Stimulated activated CD4-positive, alpha-beta T cell treated with anti-CD3 and anti-CD28 coated beads, TNF-alpha, amount 100 ng/mL, for 24 hours (primary cell): ENCODE data around the gene JPT1.

ENCODE experiments used
- DNase-seq, 3 experiments: peaks; one replicate each; pipeline ENCODE4 v3.0.0-alpha.2; 2020; ENCODE audit warnings: low read depth in 3 of 3

Gene JPT1

DNA sequence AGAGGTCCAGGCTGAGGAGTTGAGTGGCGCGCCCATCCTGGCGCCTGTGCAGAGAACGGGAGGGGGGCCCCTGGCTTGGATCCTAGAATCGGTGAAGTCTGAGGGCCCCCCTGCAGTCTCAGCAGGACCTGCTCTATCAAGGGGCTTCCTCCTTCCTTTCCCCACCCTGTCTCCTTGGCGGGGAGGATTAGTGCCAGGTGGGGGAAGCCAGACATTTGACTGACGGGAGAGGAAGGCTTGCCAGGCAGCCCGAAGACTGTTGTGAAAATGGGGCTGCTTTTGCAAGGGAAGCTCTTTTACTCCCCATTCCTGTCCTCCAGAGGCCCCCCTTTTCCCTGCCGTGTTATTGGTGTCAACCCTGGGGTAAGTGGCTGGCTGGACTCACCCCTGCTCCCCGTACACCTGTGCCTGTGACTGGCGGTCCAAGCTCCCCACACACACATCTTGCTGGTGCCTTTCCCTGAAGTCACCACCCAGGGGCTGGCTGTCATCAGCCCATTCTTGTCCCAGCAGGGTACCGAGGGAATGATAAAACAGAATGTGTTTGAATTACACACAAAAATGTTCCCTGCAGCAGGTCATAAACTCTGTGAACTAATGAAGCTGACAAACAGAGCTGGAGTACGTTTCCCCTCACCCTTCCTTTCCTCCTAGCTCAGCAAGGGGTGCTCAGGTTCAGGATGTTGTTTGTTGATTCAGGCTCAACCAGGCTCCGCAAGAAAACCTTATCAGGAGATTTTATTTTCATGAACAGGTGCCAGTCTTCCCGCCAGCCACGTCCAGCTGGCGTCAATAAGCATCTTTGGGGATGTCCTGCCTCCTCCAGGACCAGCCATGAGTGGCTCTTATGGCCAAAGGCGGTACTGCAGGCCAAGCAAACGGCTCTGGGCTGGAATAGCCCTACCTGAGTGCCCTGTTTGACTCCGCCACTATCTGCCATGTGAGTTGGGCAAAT lies 48.9 kb downstream of the JPT1 start:
- peak in 1 of 3 experiments; percentile 22 for DNase-seq

DNA sequence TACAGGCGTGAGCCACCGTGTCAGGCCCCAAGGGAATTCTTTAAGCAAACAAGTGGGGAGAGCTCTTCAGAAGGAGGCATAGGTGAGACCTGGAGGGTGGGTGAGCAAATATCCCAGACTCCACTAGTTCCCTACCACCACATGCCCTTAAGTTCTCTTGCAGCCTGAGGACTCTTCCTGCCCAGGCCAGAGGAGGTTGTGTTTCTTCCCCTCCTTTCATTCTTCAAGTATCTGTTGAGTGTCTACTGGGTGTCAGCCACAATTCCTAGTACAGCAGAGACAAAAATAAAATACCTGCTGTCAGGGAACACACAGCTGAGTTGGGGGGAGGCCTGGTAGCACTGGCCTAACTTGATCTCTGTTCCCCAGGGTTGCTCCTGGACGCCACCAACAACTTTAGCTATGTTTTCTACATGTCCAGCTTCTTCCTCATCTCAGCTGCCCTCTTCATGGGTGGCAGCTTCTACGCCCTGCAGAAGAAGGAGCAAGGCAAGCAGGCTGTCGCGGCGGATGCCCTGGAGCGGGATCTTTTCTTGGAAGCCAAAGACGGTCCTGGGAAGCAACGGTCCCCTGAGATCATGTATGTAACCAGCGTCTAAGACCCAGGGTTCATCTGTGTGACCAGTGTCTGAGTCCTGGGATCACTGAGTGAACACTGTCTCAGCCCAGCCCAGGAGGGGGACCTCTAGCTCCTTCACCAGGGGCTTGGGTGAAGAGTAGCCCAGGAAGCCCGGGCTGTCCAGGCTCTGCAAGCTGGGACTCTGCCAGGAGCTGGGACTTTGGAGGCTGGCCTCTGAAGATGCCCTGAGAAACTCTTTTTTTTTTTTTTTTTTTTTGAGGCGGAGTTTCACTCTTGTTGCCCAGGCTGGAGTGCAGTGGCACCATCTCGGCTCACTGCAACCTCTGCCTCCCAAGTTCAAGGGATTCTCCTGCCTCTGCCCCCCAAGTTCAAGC lies 50.4 kb downstream of the JPT1 start:
- no peak for DNase-seq

DNA sequence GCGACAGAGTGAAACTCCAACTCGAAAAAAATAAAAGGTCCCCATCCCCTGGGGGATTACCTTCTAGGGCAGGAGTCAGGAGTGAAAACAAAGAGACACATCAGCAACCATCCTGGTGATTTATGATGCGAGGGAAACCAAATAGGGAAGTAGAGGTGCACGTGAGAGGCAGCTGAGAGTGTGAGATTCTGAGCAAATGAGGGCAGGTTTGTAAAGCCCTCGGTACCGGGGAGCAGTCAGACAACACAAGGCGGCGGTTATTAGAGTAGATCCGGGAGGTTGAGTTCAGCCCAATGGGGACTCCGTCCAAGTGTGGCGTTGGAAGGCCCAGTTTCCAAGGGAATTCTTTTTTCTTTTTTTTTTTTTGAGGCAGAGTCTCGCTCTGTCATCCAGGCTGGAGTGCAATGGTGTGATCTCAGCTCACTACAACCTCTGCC lies 51.9 kb downstream of the JPT1 start:
- DNase-seq = no peak

DNA sequence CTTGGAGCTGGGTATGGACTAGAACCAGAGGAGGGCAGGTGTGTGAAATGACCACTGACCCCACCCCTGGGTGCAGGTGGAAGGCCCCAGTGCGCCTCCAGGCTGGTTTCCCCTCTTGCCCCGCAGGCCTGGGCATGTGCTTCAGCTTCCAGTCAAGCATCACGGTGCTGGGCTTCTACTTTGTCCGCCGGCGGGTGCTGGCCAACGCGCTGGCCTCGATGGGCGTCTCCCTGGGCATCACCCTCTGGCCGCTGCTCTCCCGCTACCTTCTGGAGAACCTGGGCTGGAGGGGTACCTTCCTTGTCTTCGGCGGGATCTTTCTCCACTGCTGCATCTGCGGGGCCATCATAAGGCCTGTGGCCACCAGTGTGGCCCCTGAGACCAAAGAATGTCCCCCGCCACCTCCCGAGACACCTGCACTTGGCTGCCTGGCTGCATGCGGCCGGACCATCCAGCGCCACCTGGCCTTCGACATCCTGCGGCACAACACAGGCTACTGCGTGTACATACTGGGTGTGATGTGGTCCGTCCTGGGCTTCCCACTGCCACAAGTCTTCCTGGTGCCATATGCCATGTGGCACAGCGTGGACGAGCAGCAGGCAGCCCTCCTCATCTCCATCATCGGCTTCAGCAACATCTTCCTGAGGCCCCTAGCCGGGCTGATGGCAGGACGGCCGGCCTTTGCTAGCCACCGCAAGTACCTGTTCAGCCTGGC lies 54.3 kb downstream of the JPT1 start:
- no peak for DNase-seq

DNA sequence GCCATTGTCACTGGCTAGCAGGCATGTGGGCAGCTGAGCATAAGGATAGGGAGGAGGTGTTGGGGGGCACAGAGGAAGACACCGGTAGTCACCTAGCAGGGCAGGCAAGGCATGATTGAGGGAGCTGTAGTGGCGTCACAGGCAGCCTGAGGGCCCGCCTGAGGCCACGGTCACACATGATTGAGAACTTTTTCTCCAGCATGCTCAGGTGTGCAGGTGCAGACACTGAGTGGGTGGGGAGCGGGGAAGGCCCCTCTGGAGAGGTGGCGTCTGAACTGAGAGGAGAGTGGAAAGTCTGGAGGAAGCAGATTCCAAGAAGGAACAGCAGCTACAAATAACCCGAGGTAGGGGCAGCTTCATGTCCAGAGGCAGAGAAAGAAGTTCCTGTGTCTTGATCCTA lies 55.5 kb downstream of the JPT1 start:
- DNase-seq = no peak

DNA sequence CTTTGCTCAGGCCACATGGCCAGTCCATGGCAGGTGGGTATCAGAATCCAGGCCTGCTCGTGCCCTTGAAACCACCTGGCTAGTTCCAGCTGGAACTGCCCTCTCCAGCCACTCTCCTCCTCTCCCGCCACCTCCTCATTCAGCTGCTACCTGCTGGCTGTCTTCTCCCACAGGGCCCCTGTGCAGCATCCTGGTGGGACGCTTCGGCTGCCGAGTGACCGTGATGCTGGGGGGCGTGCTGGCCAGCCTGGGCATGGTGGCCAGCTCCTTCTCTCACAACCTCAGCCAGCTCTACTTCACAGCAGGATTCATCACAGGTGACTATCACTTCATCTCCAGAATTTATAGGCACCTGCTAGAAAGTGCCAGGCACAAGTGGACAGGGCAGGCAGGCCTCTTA lies 56.4 kb downstream of the JPT1 start:
- DNase-seq = no peak

DNA sequence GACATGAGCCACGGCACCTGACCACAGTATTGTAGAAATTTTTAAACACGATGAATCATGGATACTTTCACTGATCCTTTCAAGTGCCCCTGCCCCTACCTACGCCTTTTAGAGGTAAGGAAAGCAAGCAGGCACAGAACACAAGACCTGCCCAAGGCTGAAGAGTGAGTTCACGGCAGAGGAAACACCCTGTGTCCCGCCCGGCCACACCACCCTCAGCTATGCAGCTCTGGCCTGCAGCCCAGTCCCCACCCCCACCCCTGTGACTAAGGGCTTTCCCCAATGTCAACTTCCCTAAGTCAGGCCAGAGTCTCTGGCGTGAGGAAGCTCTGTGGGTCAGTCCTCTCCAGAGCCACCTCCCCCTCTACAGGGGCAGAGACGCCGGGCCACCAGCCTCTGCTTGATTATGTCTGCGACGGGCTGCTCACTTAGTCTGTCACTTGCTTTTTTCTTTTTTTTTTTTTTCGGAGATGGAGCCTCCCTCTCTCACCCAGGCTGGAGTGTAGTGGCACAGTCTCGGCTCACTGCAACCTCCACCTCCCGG lies 58.2 kb downstream of the JPT1 start:
- DNase-seq = no peak

DNA sequence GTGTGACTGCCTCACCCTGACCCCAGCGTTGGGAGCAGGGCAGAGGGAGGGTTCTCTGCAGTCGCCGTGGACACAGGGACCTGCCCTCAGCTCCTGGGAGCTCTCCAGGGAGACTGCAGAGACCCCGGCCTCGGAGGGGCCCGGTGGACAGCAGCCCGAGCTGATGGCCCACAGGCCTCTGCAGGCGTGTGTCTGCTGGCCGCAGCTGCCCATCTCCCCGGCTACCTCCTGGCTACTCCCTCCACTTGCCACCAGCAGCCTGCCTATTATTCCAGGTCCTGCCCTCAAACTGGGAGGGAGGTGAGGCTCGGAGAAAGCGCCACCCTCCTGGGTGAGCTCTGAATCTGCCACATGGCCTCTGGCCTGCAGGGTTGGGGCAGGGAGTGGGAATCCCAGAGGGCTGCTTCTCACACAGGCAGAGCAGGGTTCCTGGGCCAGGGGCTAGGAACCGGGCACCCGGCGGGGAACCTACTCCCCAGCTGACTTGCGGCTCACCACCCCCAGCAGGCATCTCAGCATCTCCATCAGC lies 59.4 kb downstream of the JPT1 start:
- DNase-seq = no peak

DNA sequence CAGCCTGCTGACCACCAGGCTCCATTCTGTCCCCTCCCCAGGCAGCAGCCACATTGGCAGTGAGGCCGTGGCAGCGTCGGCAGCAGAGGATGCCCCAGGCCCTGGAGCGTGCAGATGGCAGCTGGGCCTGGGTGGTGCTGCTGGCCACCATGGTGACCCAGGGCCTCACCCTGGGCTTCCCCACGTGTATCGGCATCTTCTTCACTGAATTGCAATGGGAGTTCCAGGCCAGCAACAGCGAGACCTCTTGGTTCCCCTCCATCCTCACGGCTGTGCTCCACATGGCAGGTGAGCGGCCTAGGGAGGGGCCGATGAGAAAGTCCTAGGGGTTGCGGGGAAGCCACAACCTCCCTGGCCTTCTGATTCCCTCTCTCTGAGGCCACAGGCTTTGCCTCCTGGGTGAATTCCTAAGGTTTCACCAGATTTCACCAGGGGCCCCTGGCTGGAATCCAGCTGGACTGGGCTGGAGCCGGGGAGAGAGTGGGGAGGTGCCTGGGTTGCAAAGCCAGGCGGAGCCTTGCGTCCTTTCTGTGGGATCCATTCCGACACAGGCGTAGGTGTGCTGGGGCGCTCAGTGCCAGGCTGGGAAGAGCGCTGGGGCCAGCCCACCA lies 60.7 kb downstream of the JPT1 start:
- no peak for DNase-seq

DNA sequence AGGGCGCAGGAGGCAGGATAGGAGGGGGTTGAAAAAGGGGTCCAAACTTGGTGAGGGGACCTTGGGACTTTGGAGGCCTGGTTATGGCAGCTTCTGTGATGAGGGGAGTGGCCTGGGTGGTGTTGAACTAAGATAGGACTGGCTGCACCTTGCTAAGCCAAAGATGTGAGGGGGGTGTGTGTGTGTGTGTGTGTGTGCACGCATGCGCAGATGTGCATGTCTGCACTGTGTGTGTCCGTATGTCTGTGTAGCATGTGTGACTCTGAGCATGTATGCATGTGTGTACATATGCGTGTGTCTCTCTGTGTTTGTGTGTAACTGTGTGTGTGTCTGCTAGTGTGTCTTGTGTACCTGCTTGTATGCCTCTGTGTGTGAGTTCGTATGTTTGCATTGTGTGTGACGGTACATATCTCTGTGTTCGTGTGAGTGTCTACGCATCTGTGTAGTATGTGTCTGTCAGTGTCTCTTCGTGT lies 62.4 kb downstream of the JPT1 start:
- no peak for DNase-seq

DNA sequence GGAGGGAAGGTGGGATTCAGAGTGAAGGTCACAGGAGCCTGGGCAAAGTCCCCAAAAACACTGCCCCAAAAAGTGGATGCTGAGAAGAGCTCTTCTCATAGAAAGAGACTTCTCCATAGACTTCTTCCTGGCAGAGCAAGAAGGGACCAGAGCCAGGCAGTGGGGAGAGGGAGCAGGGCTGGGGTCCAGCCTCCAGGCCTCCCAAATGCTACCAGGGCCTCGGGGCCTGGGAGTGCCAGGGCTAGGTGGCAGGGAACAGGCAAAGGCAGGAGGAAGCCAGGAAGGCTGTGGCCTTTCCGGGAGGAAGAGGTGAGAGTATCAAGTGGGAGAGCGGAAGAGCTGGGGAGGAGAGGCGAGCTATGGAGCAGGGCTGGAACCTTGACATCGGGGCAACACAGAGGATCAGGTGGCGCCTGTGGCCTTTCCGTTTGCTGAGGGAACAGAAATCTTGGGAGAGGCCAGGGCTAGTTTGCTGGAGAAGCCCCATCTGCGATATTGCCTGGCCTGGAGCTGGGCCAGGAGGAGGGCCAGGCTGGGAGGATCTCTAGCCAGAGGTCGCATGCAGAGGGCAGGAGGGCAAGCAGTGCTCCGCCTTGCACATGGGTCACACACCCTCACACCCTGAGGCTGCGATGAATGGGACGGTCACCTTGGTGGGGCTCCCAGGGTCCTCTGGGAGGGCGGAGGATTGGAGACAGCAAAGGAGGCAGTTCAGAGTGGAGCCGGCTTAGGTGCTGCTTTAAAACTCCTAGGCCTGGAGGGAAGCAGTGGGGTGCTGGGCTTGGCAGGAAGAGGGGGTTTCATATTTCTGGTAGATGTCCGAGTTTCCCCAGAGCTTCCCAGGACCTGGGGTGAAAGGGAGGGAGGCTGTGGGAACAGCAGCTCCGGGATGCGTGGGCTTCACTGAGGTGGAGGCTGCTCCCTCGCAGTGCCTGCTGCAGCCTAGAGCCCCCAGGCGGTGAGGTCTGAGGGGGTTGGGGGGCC lies 63.1 kb downstream of the JPT1 start:
- no peak for DNase-seq

DNA sequence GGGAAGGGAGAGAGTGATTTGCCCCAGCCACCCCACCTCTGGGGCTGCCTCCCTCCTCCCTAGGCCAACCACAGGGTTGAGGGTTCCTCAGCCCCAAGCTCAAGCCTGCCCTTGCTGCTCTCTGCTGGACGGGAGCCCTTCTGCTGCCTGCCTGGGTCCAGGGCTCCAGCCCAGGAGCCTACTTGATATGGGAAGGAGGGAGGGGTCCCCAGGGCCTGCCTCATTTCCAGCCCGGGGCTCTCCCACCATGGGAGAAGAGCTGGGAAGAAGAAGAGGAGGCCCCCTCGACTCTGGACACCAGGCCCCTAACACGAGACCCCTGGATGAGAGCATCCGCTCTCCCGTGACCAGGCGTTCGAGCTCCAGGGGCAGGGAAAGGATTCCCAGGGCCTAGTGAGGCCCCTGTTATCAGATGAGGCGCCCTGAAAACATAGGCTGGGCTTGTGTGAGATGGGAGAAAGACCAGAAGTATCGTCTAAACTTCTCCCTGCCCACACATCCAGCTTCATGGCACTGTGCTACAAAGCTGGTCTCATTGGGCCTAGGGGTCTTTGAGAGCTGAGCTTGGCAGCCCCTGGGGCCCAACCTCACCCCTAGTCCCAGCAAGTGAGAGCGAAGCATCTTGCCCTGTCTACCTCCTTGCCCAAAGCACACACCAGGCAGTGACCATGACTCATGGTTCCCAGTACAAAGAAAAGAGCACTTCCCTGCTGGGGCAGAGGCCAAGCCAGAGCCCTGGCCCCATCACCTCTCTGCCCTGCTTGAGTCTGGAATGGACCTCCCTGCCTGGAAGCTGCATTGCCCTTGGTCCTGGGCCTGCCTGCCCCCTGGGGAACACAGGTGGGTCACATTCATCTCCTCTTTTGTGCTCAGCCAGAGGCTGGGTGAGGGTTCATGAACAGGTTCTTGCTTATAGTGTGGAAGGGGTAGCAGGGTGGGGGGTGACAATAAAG lies 65.6 kb downstream of the JPT1 start:
- DNase-seq = no peak

DNA sequence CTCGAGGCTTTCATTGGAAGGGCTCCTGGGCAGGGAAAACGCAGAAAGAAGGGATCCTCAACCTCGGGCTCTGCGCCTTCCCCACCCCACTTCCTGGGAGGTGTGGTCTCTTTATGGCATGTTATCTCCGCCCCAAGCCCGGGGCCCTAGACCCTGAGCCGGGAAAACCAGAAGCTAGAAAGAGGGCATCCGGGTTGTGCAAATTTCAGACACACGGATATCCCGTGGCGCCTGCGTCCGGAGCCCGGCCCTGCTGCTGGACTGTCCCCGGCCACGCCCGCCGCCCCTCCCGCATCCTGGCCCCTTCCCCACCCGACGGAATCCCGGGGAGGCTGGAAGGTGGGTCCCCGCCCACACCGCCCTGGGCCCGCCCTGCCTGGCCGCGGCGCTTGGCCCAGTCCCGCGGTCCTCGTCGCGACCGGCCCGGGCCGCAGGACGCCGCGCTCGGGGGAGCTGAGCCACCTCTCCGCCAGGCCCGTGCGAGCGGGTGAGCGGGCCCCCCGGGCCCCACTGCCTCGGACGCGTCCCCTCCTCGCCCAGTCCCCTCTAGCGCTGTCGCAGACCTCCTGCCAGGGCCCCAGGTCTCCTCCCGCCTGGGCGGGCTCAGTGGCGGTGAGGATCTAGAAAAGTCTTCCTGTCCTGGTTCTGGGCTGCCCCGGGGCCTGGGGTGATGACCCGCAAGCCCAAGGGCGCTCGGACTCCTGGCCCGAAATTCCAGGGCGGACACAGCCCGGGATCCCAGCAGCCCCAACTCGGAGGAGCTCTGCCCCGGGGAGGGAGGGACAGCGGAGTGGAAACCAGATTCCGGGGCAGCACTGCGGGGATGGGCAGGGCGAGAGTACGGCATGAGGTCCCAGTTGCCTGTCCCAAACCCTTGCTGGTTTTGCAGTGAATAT lies 66.5 kb downstream of the JPT1 start, which contains the start of gene SLC16A5:
Gene SLC16A5, plus strand, starts transcription at position 397 of the 896 bp plus-strand sequence. CDS start 5,683 bp downstream, outside the sequence.
- DNase-seq = peak in 1 of 3 experiments; percentile 53

DNA sequence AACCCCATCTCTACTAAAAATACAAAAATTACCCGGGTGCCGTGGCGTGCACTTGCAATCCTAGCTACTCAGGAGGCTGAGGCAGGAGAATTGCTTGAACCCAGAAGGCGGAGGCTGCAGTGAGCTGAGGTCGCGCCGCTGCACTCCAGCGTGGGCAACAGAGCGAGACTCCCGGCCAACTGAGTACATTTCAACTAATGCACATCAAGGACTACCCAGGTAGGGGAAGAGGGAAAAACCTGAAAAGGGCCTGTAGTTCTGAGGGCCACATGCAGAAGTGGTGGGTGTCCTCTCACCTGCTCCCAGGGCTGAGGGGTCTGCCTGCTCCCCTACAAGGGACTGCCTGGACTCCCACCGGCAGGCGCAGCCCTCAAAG lies 67.1 kb downstream of the JPT1 start:
- no peak for DNase-seq

DNA sequence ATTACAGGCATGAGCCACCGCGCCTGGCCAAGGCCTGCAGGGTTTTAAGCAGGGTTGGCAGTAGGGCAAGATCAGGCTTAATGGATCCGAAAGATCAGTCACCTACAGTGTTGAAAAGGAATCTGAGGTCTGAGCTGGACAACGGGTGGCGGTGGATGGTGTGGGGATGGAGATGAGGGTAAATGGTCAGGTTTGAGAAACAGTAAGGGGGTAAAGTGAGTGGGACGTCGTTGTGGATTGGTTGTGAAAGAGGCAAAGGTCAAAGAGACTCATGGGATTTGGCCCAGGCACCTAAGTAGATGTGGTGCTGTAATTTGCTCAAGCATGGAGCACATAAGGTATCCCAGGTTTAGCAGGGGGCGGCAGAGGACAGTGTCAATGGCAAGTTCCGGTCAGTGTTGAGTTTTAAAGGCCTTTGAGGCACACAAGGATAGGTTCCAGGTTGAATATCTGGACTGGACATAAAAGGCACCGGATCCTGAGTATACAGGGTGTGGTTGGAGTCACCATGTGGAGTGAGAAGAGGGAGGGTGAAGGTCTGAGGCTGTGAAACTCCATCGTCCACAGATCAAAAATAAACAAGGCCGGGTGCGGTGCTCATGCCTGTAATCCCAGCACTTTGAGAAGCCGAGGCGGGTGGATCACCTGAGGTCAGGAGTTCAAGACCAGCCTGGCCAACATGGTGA lies 67.7 kb downstream of the JPT1 start:
- no peak for DNase-seq
